A549 (cell line): ENCODE measurements around the gene ANO3.

ENCODE experiments used
- CTCF ChIP-seq: fragments of >200 bp; sonication (Bioruptor Twin); formaldehyde crosslinking; IDR thresholded peaks from 3 replicates; pipeline ENCODE4 v1.5.1; 2016
- ELK1 ChIP-seq: fragments of 150-350 bp; IDR thresholded peaks from 2 replicates; pipeline ENCODE4 v1.6.1; 2014; ENCODE audit warnings: low read depth, mild to moderate bottlenecking, low read length
- EP300 ChIP-seq, 2 experiments: fragments of >200 bp; sonication (Bioruptor Twin); formaldehyde crosslinking; IDR thresholded peaks; 2 replicates in 1 of 2; 3 replicates in 1 of 2; pipeline ENCODE4 v1.6.1; 2016 to 2017
- HEYL ChIP-seq: fragments of 250-450 bp; sonication (Bioruptor Pico); IDR thresholded peaks from 2 replicates; pipeline ENCODE4 v1.8.0; 2021; ENCODE audit warnings: mild to moderate bottlenecking, moderate library complexity
- JUNB ChIP-seq: fragments of >200 bp; sonication (Bioruptor Twin); formaldehyde crosslinking; IDR thresholded peaks from 2 replicates; pipeline ENCODE4 v1.6.1; 2016
- NPAS2 ChIP-seq: fragments of 250-450 bp; sonication (Bioruptor Pico); IDR thresholded peaks from 2 replicates; pipeline ENCODE4 v1.8.0; 2022; ENCODE audit warnings: mild to moderate bottlenecking, moderate library complexity, borderline replicate concordance
- PBX3 ChIP-seq: IDR thresholded peaks from 2 replicates; pipeline ENCODE4 v1.6.1; 2012
- PHF8 ChIP-seq: fragments of 200-600 bp; sonication (generic); IDR thresholded peaks from 2 replicates; pipeline ENCODE4 v1.6.1; 2016; ENCODE audit warnings: low read depth, mild to moderate bottlenecking, antibody characterized with exemption, moderate library complexity, borderline replicate concordance
- POLR2A ChIP-seq: IDR thresholded peaks from 2 replicates; pipeline ENCODE4 v1.6.1; 2012; ENCODE audit warnings: mild to moderate bottlenecking, low read length
- RAD21 ChIP-seq, 2 experiments: fragments of >200 bp in 1 of 2; sonication (Bioruptor Twin) in 1 of 2; formaldehyde crosslinking in 1 of 2; IDR thresholded peaks in 1 of 2; conservative IDR thresholded peaks in 1 of 2; 2 replicates in 1 of 2; 3 replicates in 1 of 2; pipeline ENCODE4 v1.6.1; 2012 to 2018; ENCODE audit warnings: inconsistent platforms in 1 of 2
- REST ChIP-seq: fragments of 200-600 bp; sonication (generic); IDR thresholded peaks from 2 replicates; pipeline ENCODE4 v1.6.1; 2016; ENCODE audit warnings: antibody characterized with exemption, mild to moderate bottlenecking, moderate library complexity
- RFX5 ChIP-seq: fragments of 450-650 bp; IDR thresholded peaks from 2 replicates; pipeline ENCODE4 v1.7.1; 2014; ENCODE audit warnings: antibody characterized with exemption, mild to moderate bottlenecking, moderate library complexity
- RNF2 ChIP-seq: fragments of 200-600 bp; sonication (generic); IDR thresholded peaks from 2 replicates; pipeline ENCODE4 v1.6.1; 2016; ENCODE audit warnings: low read depth, mild to moderate bottlenecking, antibody characterized with exemption, moderate library complexity, borderline replicate concordance
- TF ChIP-seq, protein P1 (sequence below): IDR thresholded peaks from 2 replicates; pipeline ENCODE4 v1.6.1; 2012

DNA sequence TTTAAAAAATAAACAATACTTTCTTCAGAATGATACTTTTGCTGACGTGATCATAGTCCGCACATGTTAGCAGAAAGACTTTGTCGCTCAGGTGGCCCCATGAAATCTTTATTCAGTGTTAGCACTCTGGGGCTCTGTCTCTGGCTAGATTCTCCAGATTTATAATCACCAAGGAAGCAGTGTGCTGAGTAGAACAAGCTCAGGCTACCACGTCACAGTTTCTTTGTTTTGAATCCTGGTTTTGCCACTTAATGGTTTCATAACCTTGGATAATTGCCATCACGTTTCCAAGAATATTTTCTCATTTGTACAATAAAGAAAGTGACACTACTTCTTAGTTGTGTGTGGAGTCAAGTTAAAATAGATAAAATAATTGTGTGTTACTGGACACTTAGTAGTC, 244.0 kb downstream of the ANO3 start:
- TF ChIP-seq NPAS2 (CRISPR knock-in tag) (no peak), CTCF (no peak), POLR2A (no peak), JUNB (no peak), EP300 (IDR thresholded peaks at IDR 0.05) (no peak), RFX5 (no peak), ELK1 (no peak), RNF2 (no peak), PHF8 (no peak), RAD21 (conservative IDR thresholded peaks at IDR 0.05 in 1 of 2, IDR thresholded peaks at IDR 0.05 in 1 of 2) (no peak), PBX3 (no peak), HEYL (CRISPR knock-in tag) (no peak), REST (no peak)
- TF ChIP-seq, protein P1, sequence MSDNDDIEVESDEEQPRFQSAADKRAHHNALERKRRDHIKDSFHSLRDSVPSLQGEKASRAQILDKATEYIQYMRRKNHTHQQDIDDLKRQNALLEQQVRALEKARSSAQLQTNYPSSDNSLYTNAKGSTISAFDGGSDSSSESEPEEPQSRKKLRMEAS, result no peak
